NCI-H2081 treated with DMSO at 0.1 percent for 48 hours (cell line): ENCODE measurements around the gene DBH.

Experiments
- DNase-seq: peaks from one replicate; lab custom pipeline; 2025; lab: John Stamatoyannopoulos, UW

Gene DBH

DNA sequence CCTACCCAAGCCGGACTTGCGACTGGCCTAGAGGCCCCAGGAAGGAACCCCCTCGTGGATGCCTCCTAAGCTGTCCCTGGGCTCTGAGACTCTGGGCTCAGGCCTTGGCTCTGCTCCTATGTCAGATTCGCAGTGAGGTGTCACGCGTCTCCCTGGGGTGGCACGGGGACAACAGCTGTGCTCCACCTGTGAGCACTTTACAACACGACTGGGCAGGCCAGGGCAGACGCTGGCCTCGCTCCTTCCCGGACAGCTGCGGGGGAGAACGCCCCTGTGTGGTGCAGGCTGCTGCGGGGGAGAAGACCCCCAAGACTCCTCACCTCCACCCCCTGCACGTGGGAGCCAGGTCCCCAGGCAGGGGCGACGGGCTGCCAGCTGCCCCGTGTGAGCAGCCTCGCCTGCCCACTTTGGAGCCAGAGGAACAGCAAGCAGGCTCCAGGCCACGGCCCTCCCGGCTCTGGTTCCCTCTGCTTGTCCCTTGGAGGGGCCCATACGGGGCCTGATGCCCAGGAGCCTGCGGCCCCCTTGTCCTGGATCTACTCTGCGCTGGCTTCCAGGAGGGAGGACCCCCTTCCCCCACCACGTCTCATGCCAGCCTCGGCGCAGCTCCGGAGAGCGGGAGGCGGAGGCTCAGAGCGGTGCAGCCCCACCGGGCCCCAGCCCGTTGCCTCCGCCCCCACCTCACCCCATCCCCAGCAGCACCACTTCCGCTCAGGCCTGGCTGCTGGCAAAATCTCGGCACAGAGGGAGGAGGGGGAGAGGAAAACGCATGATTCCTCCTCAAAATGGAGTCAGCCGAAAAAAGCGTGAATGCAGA lies 66.0 kb downstream of the DBH start:
- DNase-seq, result no peak

DNA sequence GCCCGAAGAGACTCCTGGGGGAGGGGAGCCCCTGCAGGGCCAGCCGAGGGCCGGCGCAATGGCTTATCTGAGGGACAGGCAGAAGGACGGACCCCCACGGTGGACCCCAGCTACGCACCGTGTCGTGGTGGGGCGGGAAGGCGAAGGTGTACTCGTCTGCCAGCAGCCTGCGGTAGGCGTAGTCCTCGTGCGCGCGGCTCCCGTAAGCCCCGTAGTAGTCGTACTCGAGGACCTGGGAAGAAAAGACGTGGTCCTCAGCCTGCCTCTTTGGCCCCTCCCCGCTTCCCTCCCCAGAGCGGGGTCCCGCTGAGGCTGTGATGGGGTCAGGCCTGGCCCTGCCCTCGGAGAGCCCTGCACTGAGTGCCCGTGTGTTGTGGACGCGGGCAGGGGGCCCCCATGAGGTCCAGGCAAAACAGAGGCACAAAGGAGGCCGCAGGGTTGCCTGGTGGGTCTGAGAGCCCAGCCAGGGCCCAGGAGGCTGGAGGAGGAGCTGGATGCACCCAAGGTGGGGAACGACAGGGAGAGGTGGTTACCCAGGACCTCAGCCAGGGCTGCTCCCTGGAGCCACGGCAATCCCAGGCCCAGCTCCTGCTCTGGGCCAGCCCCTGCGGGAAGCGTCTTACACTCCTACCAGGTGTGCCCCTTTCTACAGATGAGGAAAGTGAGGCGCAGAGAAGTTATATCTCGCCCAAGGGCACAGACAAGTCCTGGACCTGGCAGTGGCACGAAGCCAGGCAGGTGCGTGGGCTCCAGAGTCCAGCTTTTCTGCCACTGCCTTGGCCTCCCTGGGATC lies 66.8 kb downstream of the DBH start:
- DNase-seq, result no peak

DNA sequence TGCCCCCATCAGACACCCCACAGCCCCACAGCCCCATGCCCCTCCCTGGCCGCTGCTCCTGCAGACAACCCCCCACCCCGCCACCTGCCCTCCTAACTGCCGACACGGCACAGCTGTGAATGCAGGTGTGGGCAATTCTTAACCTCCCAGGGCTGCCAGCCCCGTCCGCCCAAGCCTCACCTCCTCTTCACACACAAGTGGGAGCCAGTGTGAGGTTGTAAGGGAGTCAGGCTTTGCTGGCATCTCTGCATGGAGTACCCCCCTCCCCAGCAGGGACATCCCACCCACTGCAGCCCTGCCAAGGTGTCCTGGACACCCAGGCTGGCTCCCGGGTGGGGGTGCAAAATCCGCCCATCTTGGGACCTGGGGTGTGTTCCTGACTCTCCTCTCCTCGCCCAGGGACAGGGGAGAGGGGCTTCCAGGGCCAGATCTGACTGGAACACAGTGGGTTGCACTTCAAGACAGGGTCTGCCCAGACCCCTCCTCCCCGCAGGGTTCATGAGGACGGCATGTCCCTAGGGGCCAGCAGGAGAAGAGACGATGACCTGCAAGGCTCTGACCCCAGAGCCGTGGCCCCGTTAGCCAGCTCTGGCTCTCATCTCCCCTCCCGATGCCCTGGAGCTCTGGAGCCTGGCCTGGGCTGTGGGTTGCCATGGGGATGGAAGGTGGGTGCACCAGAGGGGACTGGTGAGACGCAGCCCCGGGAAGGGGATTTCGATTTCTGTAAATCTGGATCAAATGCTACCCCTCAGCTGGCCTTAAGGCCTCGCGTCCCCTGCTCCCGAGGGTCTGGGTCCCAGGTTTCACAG lies 67.6 kb downstream of the DBH start:
- no peak for DNase-seq

DNA sequence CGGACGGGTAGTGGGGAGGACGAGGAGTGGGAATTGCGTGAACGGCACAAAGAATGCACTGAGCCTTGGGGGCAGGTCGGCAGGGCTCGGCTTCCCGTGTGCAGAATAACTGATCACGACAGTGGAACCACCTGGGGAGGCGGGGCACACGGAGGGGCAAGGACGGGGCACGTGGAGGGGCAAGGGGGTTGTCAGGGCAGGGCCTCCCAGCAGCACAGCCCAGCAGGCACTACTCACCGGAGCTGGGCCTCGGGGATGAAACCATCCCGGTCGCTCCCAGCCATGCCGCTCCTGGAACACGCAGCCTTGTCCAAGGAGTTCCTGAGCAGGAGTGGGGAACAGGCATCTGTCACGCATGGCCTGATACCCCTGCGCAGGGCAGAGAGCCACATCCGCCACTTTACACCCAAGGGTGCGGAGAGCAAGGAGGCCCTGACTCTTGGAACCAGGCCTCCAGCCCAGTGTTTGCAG lies 68.6 kb downstream of the DBH start:
- no peak for DNase-seq

DNA sequence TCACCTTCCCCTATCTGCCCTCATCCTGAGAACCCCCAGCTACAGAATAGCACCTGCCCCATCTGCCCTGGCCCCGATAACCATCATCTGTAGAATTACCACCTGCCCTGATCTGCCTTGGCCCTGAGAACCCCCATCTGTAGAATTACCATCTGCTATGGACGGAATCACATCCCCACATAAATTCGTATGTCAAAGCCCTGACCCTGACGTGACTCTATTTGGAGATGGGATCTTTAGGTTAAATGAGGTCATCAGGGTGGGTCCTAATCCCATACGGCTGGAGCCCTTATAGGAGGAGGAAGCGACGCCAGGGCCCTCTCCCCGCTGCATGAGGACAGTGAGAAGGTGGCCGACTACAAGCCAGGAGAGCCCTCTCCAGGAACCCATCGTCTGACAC lies 69.4 kb downstream of the DBH start:
- DNase-seq, result no peak

DNA sequence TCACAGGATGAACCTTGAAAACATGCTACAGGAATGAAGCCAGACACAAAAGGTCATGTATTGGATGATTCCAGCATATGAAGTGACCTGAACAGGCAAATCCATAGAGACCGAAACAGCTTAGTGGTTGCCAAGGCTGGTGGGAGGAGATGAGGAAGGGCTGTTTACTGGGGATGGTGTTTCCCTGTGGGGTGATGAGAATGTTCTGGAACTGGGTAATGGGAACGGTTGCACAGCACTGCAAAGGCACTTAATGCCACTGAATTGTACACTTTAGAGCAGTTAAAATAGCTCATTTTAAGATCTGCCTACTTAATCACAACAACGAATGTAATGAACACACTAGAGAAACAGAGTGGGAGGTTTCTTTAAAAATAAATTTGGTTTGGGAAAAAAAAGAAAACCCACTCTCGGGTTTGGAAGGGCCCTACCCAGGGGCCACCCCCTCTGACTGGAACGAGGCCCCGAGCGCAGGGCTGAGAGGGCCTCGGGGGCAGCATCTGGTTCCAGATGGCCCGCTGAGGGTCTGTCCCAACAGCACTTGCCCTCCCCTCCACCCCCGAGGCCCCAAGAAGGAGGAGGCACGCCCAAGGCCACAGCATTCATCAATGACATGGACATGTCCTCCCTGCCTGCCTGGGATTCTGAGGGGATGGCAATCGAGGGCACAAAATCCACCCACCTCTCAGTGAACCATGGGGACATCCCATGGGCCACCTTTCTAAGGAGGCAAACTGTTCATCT lies 70.3 kb downstream of the DBH start:
- DNase-seq, result no peak

DNA sequence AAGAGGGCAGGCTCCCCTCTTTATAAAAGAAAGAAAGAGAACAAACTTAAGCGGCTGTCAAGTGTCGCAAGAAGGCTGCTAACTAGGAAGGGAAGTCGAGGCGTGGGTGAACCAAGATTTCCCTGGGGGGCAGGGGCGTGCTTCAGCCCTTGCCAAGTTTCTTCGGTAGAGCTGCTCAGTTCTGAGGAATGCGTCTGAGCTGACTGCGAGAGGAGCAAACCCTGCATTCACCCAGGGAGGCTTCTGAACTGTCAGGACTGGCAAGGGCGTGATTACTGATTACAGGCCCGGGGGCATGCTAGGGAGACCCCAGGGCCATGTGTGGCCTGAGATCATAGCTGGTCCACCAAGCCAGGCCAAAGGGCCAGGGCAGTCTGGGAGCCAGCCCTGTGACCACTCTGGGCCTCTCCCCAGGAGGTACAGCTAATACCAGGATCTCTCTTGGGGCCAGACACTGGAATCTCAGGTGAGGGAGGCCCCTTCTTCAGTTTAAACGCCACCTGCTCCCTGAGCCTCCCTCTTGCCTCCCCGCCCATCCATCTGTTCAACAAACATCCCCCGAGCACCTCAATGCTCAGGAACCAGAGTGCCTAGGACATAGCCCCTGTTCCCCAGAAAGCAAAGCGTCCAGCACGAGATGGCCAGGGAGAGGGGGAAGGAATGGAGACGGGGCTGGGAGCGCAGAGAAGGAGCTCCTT lies 71.1 kb downstream of the DBH start:
- no peak for DNase-seq

DNA sequence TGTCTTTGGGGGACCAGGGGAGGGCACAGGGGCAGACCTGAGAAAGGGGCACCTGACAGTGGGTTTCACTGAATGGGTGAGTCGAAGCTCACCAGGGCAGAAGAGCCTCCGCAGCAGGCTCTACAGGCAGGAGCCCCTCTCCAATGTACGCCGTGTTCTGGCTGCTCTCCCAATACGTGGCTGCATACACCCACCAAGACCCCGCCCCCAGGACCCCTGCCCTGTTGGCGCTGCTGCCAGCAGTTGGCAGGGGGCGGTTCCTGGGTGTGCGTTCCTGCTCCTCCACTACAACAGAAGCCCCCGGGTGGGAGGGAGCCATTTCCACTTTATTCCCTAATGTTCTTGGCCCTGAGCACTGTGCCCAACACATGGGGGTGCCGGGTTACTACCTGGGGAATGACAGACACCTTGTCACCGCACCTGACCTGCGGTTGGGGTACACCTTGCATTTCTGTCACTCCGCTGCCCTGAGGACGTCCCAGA lies 71.6 kb downstream of the DBH start:
- DNase-seq, result no peak

DNA sequence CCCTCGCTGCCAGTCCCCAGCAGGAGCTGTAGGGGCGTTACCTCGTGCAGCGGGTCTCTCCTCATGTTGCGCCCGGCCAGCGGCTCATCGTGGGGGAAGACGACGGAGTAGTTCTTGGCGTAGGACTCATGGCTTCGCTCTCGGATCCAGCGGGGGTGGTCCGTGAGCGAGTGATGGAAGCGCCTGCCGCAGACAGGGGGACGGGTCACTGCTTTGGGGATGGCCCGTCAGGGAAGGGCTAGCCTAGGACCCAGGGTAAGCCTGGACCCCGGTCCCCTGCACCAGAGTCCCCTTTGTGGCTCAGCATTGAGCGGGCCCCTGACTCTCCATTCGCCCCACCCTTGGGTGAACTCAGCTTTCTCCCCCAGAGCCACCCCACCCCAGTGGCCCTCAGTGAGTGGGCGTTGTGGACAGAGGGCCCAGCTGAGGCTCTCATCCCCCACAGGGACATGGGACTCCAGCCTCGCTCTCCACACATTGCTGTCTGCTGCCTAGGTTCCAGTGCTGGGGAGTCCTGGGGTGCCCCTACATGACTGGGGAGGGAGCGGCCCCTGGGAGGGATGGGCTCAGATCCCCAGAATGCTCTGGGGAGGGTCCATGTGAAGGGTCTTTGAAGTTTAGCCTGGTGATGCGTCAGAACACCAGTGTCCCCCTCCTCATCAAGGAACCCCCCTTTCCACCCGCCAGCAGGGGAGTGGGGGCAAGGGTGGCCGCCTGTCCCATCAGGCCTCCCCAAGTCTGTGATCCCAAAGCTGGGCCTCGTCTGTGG lies 72.3 kb downstream of the DBH start:
- no peak for DNase-seq
